T-helper 2 cell treated with Interferon-gamma antibody and Interleukin-4, amounts not matched to agents 5 μg/mL and 100 μg/mL, for 36 hours (primary cell): Measurements from ENCODE around the gene FAM13A.

ENCODE experiments used
- DNase-seq: peaks from one replicate; pipeline ENCODE4 v3.0.0; 2021; ENCODE audit warnings: low spot score
- H3K27ac Mint-ChIP-seq: one replicate; pipeline ENCODE4 v1.8.0; 2021; ENCODE audit warnings: mild to moderate bottlenecking, mixed read lengths
- H3K27me3 Mint-ChIP-seq: one replicate; pipeline ENCODE4 v1.8.0; 2021; ENCODE audit warnings: low read depth, mixed read lengths
- H3K36me3 Mint-ChIP-seq: one replicate; pipeline ENCODE4 v1.8.0; 2021; ENCODE audit warnings: low read depth, mixed read lengths
- H3K4me1 Mint-ChIP-seq: one replicate; pipeline ENCODE4 v1.8.0; 2021; ENCODE audit warnings: low read depth, mixed read lengths
- H3K4me3 Mint-ChIP-seq: one replicate; pipeline ENCODE4 v1.8.0; 2022; ENCODE audit warnings: mild to moderate bottlenecking, moderate library complexity, mixed read lengths
- H3K9me3 Mint-ChIP-seq: one replicate; pipeline ENCODE4 v1.8.0; 2021; ENCODE audit warnings: mixed read lengths

FAM13A gene

DNA sequence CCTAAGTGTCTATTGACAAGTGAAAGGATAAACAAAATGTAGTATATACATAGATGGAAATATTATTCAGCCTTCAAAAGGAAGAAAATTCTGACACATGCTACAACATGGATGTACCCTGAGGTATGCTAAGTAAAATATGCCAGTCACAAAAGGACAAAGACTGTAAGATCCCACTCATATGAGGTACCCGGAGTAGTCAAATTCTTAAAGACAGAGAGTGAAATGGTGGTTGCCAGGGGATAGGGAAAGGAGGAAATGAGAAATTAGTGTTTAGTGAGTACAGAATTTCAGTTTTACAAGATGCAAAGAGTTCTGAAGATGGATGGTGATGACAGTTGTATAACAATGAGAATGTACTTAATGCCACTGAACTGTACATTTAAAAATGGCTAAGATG, 257.1 kb downstream of the FAM13A start:
- H3K4me3 Mint-ChIP-seq: no peak overlapping the region
- H3K27ac Mint-ChIP-seq: no peak overlapping the region
- H3K4me1 Mint-ChIP-seq: peaks cover 12% of the 10 kb centered on the region
- peaks cover 39% of the 10 kb centered on the region for H3K27me3 Mint-ChIP-seq
- H3K9me3 Mint-ChIP-seq: no peaks in the 10 kb centered on the region
- peaks cover 3% of the 10 kb centered on the region for H3K36me3 Mint-ChIP-seq
- no peak for DNase-seq

DNA sequence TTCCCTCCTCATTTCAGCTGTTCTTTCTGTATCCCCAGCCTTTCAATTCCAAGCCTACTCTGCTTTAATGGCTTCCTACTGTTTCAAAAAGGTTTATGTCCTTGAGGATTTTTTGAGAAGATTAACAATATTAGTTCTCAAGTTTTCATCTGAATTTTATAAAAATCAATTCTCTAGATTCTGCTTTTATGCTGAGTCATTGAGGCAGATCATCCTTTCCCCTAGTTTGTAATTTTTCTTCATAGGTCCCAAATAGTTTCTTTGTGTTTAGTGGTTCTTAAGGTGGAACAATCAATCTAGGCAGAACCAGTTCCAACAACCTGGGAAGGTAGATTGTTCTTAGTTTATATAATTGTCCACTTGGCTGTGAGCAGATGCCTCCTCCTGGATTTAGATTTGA, 259.3 kb downstream of the FAM13A start:
- Mint-ChIP-seq H3K4me1 (peaks cover 4% of the 10 kb centered on the region), H3K27ac (no peak overlapping the region), H3K27me3 (peaks cover 36% of the 10 kb centered on the region), H3K36me3 (peaks cover 2% of the 10 kb centered on the region), H3K9me3 (no peaks in the 10 kb centered on the region), H3K4me3 (no peak overlapping the region)
- DNase-seq: no peak

DNA sequence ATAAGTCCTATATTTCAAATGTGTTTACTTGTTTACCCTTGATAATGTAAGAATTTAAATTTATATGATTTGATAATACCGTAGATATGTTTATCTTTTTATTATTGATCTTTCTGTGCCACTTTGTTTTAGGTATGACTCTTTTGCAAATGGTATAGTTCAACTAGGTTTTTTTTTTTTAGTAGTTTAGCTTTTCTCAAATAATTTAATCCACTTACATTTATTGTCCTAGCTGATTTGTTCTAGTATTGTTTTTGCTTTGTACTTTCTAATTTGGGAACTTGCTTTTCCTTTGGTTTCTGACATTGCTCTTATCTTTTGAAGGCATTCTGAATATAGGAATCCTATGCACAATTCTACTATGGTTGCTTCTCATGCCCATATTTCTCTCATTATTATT, 260.4 kb downstream of the FAM13A start:
- no peak overlapping the region for H3K4me3 Mint-ChIP-seq
- H3K9me3 Mint-ChIP-seq: no peaks in the 10 kb centered on the region
- DNase-seq: no peak
- H3K27ac Mint-ChIP-seq: no peak overlapping the region
- H3K27me3 Mint-ChIP-seq: peaks cover 36% of the 10 kb centered on the region
- H3K36me3 Mint-ChIP-seq: peaks cover 2% of the 10 kb centered on the region
- peaks cover 6% of the 10 kb centered on the region for H3K4me1 Mint-ChIP-seq

DNA sequence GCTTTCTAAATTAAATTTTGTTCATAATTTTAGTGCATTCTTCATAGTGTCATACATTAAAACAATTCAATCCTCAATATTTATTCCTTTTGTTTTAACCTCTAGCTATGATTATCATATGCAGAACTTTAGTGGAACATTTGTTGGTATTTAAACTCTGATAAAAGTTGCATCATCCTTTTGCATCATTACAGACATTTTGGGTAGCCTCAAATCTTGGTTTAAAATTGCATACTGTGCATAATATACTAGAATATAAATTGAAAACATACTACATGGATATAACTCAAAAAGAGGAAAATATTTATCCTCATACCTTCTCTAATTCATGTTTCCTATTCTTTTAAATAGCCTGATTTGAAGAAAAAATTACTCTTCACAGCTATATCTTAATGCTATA, 262.0 kb downstream of the FAM13A start:
- Mint-ChIP-seq H3K4me1 (peaks cover 6% of the 10 kb centered on the region), H3K4me3 (no peak overlapping the region), H3K27ac (no peak overlapping the region)

DNA sequence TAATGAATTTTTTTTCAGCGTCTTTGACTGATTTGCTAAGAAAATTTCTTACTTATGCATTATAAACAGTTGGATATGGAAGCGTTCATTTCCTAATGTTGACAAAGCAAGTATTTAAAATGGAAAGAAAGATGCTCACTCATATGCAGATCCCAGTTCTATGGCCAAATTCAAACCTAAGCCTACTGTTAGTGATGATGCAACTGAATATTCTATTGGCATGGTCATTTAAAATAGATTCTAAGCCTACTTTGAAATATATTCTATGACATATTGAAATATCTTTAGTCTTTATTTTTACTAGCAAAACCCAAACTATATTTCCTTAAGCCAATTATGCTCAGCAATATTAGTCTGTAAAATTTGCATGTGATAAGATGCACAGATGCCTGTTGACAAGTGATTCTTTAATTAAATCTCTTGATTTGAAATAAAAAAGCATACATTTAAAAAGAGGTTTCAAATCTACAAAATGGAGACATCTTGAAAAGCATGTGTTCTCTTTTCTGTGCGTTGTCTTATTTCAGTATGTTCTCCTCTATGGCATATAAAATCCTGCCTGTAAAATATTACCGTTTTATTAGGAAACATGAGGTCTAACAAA, 262.8 kb downstream of the FAM13A start:
- no peak overlapping the region for H3K4me3 Mint-ChIP-seq
- DNase-seq: no peak
- no peak overlapping the region for H3K27ac Mint-ChIP-seq
- peaks cover 6% of the 10 kb centered on the region for H3K4me1 Mint-ChIP-seq
- H3K9me3 Mint-ChIP-seq: no peaks in the 10 kb centered on the region
- H3K36me3 Mint-ChIP-seq: peaks cover 2% of the 10 kb centered on the region
- peaks cover 41% of the 10 kb centered on the region for H3K27me3 Mint-ChIP-seq

More for the DNA sequence above, 262.0 kb downstream of the FAM13A start:
- Mint-ChIP-seq H3K9me3 (no peaks in the 10 kb centered on the region), H3K36me3 (peaks cover 2% of the 10 kb centered on the region), H3K27me3 (peaks cover 40% of the 10 kb centered on the region)
- no peak for DNase-seq

DNA sequence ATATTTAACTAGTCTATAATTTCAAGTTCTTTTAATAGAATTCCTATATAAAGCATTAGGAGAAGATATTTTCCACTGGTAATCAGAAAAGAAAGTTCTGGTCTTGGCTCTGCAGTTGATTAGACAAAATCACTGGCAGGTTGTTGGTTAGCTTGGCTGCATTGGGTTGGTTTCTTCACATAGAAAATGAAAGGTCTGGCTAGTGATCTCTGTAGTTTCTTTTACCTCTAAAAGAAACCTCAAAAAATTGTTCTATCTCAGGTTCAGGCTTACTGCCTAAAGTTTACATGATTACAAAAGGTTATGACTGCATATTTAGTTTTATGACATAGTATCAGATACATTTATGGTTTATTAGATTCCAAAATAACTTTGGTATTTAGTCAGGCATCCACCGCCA, 263.5 kb downstream of the FAM13A start:
- peaks cover 2% of the 10 kb centered on the region for H3K36me3 Mint-ChIP-seq
- H3K27me3 Mint-ChIP-seq: peaks cover 38% of the 10 kb centered on the region
- peaks cover 6% of the 10 kb centered on the region for H3K4me1 Mint-ChIP-seq
- H3K27ac Mint-ChIP-seq: no peak overlapping the region
- no peak overlapping the region for H3K4me3 Mint-ChIP-seq
- DNase-seq: no peak
- no peaks in the 10 kb centered on the region for H3K9me3 Mint-ChIP-seq

DNA sequence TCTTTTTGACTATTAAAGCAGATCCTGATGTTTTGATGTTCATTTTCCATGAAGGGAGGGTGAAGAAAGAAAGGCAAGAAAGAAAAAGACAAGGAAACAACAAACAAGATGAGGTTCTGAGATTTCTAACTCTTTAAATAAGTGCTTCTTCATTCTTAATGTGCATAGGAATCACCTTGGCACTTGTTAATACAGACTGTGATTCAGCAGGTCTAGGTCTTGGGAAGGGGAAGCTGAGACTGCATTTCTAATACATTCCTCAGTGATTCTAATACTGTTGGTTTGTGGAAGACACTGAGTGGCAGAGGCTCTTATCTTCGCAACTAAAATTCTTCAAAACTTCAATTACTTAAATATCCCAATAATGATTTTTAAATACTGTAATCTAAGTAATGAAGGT, 264.2 kb downstream of the FAM13A start:
- Mint-ChIP-seq H3K36me3 (no peaks in the 10 kb centered on the region), H3K9me3 (no peaks in the 10 kb centered on the region), H3K4me3 (no peak overlapping the region), H3K4me1 (peaks cover 6% of the 10 kb centered on the region), H3K27ac (no peak overlapping the region), H3K27me3 (peaks cover 35% of the 10 kb centered on the region)
- DNase-seq: no peak

DNA sequence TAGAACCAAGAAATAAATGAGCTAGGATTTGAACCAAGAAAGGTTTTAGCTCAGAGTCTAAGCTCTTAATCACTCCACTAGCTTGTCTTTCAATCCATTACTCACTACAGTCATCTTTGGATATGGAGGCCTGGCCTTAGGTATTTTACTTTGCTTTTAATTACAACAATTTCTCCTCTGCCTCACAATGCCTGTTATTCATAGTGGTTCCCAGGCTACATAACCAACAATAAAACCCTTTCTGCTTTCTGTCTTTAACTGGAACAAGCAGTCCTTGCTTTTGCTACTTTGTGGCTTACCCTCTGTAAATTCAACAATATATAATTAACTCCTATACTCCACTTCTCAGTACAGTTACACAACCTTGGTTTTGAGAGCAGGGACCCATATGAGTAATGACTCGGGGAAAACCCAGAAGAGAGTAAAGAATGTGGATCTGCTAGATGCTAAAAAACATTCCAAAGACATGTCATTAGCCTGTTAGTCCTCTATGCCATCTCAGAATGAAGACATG, 264.7 kb downstream of the FAM13A start:
- H3K4me3 Mint-ChIP-seq: no peak overlapping the region
- no peak for DNase-seq
- no peaks in the 10 kb centered on the region for H3K36me3 Mint-ChIP-seq

DNA sequence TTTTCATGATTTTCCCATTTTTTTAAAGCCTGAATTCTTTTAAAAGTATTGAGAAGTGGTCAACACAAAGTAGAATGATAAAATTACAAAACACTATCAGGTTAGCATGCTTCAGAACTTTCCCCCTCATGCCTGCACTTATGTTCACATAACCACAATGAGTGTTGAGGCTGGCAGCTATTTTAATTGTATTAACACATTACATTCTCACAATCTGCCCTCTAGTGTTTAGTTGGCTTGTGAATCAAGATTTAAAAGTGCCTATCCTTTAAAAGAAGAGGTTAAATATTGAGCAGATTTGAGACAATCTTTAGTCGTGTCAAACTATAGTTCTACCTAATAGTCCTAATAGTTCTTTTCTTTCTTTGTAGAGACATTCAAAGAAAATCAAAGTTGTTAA, 265.7 kb downstream of the FAM13A start:
- no peak for DNase-seq
- H3K36me3 Mint-ChIP-seq: no peaks in the 10 kb centered on the region
- peaks cover 26% of the 10 kb centered on the region for H3K27me3 Mint-ChIP-seq
- H3K4me3 Mint-ChIP-seq: no peak overlapping the region
- no peak overlapping the region for H3K27ac Mint-ChIP-seq
- H3K4me1 Mint-ChIP-seq: peaks cover 6% of the 10 kb centered on the region
- H3K9me3 Mint-ChIP-seq: no peaks in the 10 kb centered on the region

More for the DNA sequence above, 264.7 kb downstream of the FAM13A start:
- Mint-ChIP-seq H3K9me3 (no peaks in the 10 kb centered on the region), H3K4me1 (peaks cover 6% of the 10 kb centered on the region), H3K27ac (no peak overlapping the region), H3K27me3 (peaks cover 33% of the 10 kb centered on the region)

DNA sequence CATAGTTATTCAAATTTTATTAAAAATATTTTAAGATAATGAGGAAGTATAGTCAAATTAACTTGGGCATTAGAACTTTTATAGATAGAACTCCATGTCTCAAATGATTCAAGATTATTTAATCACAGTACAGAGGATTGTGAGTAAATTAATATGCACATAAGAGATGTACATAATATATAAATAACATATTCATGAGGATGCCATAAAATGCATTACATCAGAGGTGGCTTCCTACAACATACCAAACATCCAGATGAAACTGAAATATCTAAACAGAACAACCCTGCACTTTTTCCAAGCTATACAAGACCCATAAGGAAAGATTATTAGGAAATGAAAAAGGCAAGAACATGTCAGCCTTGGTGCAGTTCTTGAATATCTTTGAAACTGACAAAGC, 268.1 kb downstream of the FAM13A start:
- DNase-seq: no peak
- Mint-ChIP-seq H3K4me3 (no peak overlapping the region), H3K27ac (no peak overlapping the region), H3K4me1 (peaks cover 6% of the 10 kb centered on the region), H3K27me3 (peaks cover 25% of the 10 kb centered on the region), H3K9me3 (no peaks in the 10 kb centered on the region), H3K36me3 (peaks cover 8% of the 10 kb centered on the region)

DNA sequence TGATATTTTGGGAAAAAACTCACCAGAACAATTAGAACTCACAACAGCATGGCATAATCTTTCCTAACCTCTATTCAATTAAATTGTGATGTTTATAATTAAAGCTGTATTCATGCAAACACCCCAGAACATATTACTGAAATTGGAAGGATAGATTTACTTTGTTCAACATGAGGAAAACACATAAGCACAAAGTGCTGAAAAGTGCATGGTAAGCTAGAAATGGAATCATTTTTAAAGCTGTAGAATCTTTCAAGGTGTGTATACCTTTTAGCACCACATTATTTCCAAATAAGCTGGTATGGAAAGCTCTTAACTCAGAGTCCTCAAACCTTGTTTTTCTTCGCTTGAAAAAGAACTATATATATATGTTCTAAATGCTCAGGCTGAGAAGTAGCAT, 268.6 kb downstream of the FAM13A start:
- DNase-seq: no peak
- Mint-ChIP-seq H3K27me3 (peaks cover 23% of the 10 kb centered on the region), H3K4me1 (peaks cover 3% of the 10 kb centered on the region), H3K9me3 (no peaks in the 10 kb centered on the region), H3K36me3 (peaks cover 8% of the 10 kb centered on the region), H3K4me3 (no peak overlapping the region), H3K27ac (no peak overlapping the region)

DNA sequence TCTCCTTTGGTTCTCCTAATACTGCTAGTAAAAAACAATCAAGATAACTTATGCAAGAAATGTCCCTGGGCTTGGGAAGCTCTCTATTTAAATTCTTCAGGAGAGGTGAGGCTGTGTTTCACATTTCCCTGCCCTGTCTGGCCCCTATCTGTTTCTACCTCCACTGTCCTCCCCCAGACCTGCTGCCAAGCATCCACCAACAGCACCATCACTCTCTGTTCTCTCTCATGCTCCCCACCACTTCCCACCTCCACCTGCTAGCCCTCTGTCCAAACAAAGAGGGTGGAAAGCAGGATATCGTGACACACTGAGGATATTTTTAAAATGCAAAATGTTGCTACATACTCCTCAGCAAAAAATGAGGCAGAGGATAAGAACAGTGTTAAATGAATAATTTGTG, 271.0 kb downstream of the FAM13A start:
- peaks cover 20% of the 10 kb centered on the region for H3K27me3 Mint-ChIP-seq
- H3K36me3 Mint-ChIP-seq: peaks cover 8% of the 10 kb centered on the region
- no peaks in the 10 kb centered on the region for H3K9me3 Mint-ChIP-seq

DNA sequence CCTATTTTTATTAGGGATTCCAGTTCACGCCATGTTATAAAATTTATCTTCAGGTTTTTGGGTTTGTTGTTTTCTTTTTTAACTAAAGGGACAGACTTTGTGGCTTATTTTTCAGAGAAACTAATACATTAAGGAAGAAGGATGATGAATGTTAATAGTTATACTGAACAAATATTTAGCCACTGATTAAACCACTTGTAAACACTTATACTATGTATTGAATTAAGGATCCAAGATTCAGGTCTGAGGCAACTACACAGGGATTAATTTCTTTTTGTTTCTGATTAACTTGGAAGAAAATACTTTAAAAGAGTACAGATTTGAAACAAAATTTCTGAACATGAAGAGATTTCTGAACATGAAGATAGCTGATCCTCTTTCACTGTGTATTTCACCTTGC, 276.6 kb downstream of the FAM13A start:
- Mint-ChIP-seq H3K4me1 (no peaks in the 10 kb centered on the region), H3K9me3 (no peaks in the 10 kb centered on the region), H3K36me3 (peaks cover 5% of the 10 kb centered on the region), H3K4me3 (no peak overlapping the region), H3K27me3 (peaks cover 3% of the 10 kb centered on the region), H3K27ac (no peak overlapping the region)
- no peak for DNase-seq

More for the DNA sequence above, 271.0 kb downstream of the FAM13A start:
- H3K27ac Mint-ChIP-seq: no peak overlapping the region
- no peak overlapping the region for H3K4me3 Mint-ChIP-seq
- no peak for DNase-seq
- no peaks in the 10 kb centered on the region for H3K4me1 Mint-ChIP-seq

DNA sequence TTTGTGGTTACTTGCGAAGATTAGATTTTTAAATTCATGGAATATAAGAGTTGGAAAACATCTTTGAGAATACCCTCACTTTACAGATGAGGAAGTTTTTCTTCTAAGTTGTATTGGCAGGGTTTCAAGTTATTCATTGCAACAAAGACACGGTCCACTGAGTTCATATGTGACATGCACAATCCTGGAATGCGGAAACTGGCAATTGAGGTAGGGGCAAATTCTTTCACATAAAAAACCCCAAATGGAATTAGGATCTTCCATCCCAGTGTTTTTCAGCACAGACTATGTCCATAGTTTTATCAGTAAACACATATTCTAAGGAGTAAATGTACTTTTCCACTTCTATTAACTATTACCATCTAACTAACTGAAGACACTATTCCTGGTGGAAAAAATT, 277.6 kb downstream of the FAM13A start:
- H3K27me3 Mint-ChIP-seq: peaks cover 3% of the 10 kb centered on the region
- no peak overlapping the region for H3K27ac Mint-ChIP-seq
- no peaks in the 10 kb centered on the region for H3K4me1 Mint-ChIP-seq
- H3K9me3 Mint-ChIP-seq: no peaks in the 10 kb centered on the region
- peaks cover 3% of the 10 kb centered on the region for H3K36me3 Mint-ChIP-seq
- no peak overlapping the region for H3K4me3 Mint-ChIP-seq
- DNase-seq: no peak

DNA sequence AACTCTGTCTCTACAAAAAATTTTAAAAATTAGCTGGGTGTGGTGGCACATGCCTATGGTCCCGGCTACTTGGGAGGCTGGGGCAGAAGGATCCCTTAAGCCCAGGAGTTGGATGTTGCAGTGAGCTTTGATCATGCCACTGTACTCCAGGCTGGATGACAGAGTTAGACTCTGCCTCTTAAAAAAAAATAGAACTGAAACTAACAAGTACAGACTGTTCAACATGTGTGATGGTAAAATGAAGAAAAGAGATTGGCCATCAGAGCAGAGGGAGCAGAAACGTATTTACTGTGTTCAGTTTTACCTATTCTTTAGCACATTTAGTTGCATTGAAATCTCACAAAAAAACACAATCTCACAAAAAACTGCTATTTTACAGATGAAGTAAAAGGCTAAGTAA, 281.5 kb downstream of the FAM13A start:
- no peak overlapping the region for H3K27ac Mint-ChIP-seq
- H3K4me1 Mint-ChIP-seq: no peaks in the 10 kb centered on the region
- no peak overlapping the region for H3K4me3 Mint-ChIP-seq
- H3K9me3 Mint-ChIP-seq: no peaks in the 10 kb centered on the region
- peaks cover 5% of the 10 kb centered on the region for H3K27me3 Mint-ChIP-seq
- DNase-seq: no peak
- peaks cover 3% of the 10 kb centered on the region for H3K36me3 Mint-ChIP-seq
